BJ (cell line): ENCODE data around the gene ZC3H7A. TPM values are rescaled to one million over a fixed set of nuclear protein-coding genes. Genes with fewer than 3 reads are reported as not detected.
"Not testable (repeated sequence)": the region's sequence is repeated elsewhere in the genome, so short reads cannot be mapped to it uniquely, and the experiment has no call there.

Experiments
- CTCF ChIA-PET: fragments of 350-600 bp; formaldehyde crosslinking; extraction: SDS; loops from one replicate; lab custom pipeline; 2021; ENCODE audit warnings: antibody characterized with exemption, inconsistent platforms; lab: Yijun Ruan, JAX
- POLR2A ChIA-PET: fragments of 300-600 bp; sonication (Branson Sonifier 250); formaldehyde crosslinking; extraction: SDS; loops from one replicate; lab custom pipeline; 2021; ENCODE audit warnings: antibody characterized with exemption; lab: Charles Lee
- DNase-seq: peaks from one replicate; pipeline ENCODE4 v3.0.0-alpha.2; 2011; ENCODE audit warnings: low read depth
- H3K27me3 ChIP-seq: 2 replicates; pipeline ENCODE4 v1.6.0; 2011; ENCODE audit warnings: low read length; ENCODE audit not compliant: control insufficient read depth, insufficient read depth
- H3K36me3 ChIP-seq: 2 replicates; pipeline ENCODE4 v1.5.1; 2011; ENCODE audit warnings: low read length; ENCODE audit not compliant: control insufficient read depth, insufficient read depth
- H3K4me3 ChIP-seq: 2 replicates; pipeline ENCODE4 v1.5.1; 2011; ENCODE audit warnings: low read depth, mild to moderate bottlenecking, control low read depth, low read length
- CTCF ChIP-seq: IDR thresholded peaks from 2 replicates; pipeline ENCODE4 v1.5.1; 2011; ENCODE audit warnings: low read depth, mild to moderate bottlenecking, control low read depth, inconsistent platforms, low read length, moderate library complexity; ENCODE audit not compliant: insufficient read depth
- polyA plus RNA-seq: library from polyadenylated mRNA; depleted of rRNA; stranded (reverse); fragments of >200 nt; gene quantifications from 2 replicates; pipeline ENCODE4 v1.2.3, GENCODE V29; 2011

ZC3H7A gene
- polyA plus RNA-seq, 1 experiment, result 30.4 TPM

GRCh38 chr16:11824362-11824761 is 27.3 kb upstream of the ZC3H7A start:
- DNase-seq, result no peak
- no peaks in the 10 kb centered on the region for H3K27me3 ChIP-seq
- CTCF ChIA-PET, result no interaction called here
- no peaks in the 10 kb centered on the region for H3K36me3 ChIP-seq
- TF ChIP-seq CTCF, result no peak
- no peak overlapping the region for H3K4me3 ChIP-seq
- POLR2A ChIA-PET, result interaction anchor here (0.7 kb wide), 2 partner anchors 116 to 155 kb away, joined by 7 to 10 read pairs; no protein-coding TSS in a partner anchor

- CTCF ChIA-PET, result interaction anchor here (0.7 to 0.8 kb wide), 2 partner anchors 349 to 417 kb away, joined by 3 read pairs; no protein-coding TSS in a partner anchor
- not testable (repeated sequence) for DNase-seq
Observed at GRCh38 chr16:11823645-11824044, 26.6 kb upstream of the ZC3H7A start.

GRCh38 chr16:11819798-11820197 is 22.7 kb upstream of the ZC3H7A start:
- H3K36me3 ChIP-seq, result no peaks in the 10 kb centered on the region
- ChIA-PET CTCF (no interaction called here), POLR2A (no interaction called here)
- no peak overlapping the region for H3K4me3 ChIP-seq
- no peak for DNase-seq
- no peaks in the 10 kb centered on the region for H3K27me3 ChIP-seq
- TF ChIP-seq CTCF, result no peak

More at GRCh38 chr16:11823645-11824044, 26.6 kb upstream of the ZC3H7A start:
- H3K4me3 ChIP-seq, H3K27me3 ChIP-seq, POLR2A ChIA-PET, H3K36me3 ChIP-seq: not testable (repeated sequence)

- H3K27me3 ChIP-seq, CTCF ChIA-PET, H3K36me3 ChIP-seq, DNase-seq, H3K4me3 ChIP-seq, POLR2A ChIA-PET: not testable (repeated sequence)
Observed at GRCh38 chr16:11818970-11819369, 21.9 kb upstream of the ZC3H7A start.

- ChIA-PET CTCF (interaction anchor here (0.6 to 1.1 kb wide), 4 partner anchors 17 to 285 kb away, joined by 3 to 4 read pairs (median 3); no protein-coding TSS in a partner anchor), POLR2A (no interaction called here)
- no peak overlapping the region for H3K4me3 ChIP-seq
- H3K27me3 ChIP-seq, result no peaks in the 10 kb centered on the region
- no peak for TF ChIP-seq CTCF
- DNase-seq, result no peak
- no peaks in the 10 kb centered on the region for H3K36me3 ChIP-seq
Observed at GRCh38 chr16:11816123-11816522, 19.1 kb upstream of the ZC3H7A start.

GRCh38 chr16:11814800-11815199 is 17.7 kb upstream of the ZC3H7A start:
- DNase-seq, H3K36me3 ChIP-seq, H3K27me3 ChIP-seq, H3K4me3 ChIP-seq, POLR2A ChIA-PET: not testable (repeated sequence)
- CTCF ChIA-PET, result interaction anchor here (0.9 to 1.2 kb wide), 2 partner anchors 11 to 864 kb away, joined by 3 to 4 read pairs; no protein-coding TSS in a partner anchor

- ChIA-PET CTCF (interaction anchor here (1.1 to 1.2 kb wide), 2 partner anchors 9 to 411 kb away, joined by 3 to 4 read pairs; partner anchors contain the start of gene ZC3H7A), POLR2A (no interaction called here)
- H3K36me3 ChIP-seq, result no peaks in the 10 kb centered on the region
- H3K27me3 ChIP-seq, result no peaks in the 10 kb centered on the region
- no peak for TF ChIP-seq CTCF
- H3K4me3 ChIP-seq, result no peak overlapping the region
- DNase-seq, result no peak
Observed at GRCh38 chr16:11806721-11807120, 9.7 kb upstream of the ZC3H7A start.
